HG03135 (cell line): ENCODE measurements around the gene ERGIC1.
A peak's percentile ranks its signal among the peaks of the same experiment; 100 is the strongest.
"Not testable (repeated sequence)": the region's sequence is repeated elsewhere in the genome, so short reads cannot be mapped to it uniquely, and the experiment has no call there.

ENCODE experiments used
- ATAC-seq: cut with Tn5 transposase; IDR thresholded peaks from one replicate; pipeline ENCODE4 v1.9.1; 2021; ENCODE audit warnings: mild to moderate bottlenecking, moderate library complexity; ENCODE audit not compliant: unreplicated experiment

ERGIC1 gene

DNA sequence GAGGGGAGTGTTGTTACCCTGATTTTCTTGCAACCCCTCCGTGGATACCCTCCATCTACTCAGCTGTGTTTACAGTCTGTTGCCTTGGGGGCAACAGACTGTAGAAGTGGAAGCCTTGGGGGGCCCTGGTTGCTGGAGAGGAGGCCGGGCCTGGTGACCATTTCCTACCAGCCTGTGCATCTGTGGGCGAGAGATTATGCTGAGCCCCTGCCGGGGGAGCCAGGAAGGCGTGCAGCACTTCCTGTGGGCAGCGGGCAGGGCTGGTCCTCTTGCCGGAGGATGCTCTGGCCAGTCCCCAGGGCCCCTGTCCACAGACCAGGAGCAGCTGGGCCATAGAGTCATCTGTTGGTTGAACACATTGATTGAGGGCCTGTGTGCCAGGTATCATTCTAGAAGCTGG lies 11.1 kb downstream of the ERGIC1 start:
- no peak for ATAC-seq

DNA sequence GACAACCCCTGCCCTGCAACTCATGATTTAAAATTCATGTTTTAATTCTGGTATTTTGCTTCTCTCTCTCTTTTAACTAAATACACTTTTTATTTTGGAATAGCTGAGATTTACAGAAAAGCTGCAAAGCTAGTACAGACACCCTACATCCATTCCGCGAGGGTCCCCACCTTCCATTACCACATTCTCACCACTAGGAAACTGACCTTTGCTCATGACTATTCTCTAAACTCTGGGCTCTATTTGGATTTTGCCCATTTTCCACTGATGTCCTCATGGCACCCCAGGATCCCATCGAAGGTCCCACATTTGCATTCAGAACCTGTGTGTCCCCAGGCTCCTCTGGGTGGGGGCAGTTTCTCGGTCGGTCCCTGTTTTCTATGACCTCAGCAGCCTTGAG lies 11.5 kb downstream of the ERGIC1 start:
- ATAC-seq: no peak

DNA sequence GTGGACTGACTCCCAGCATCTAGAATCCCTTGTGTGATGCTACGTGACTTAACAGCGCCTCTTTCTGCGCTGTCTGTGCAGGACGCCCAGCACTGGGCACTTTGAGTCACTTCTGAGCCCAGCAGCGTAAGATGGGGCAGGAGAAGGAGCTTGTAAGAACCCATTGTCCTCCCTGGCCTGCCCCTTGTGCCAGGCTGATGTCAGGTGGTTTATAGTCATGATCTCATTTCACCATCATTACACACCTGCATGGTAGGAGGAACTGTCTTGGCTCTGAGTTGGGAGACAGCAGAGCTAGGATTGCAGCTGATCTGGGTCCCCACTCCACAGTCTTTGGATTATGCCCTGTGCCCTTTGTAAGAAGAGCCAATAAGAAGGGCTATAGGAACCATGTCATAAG lies 12.2 kb downstream of the ERGIC1 start:
- no peak for ATAC-seq

DNA sequence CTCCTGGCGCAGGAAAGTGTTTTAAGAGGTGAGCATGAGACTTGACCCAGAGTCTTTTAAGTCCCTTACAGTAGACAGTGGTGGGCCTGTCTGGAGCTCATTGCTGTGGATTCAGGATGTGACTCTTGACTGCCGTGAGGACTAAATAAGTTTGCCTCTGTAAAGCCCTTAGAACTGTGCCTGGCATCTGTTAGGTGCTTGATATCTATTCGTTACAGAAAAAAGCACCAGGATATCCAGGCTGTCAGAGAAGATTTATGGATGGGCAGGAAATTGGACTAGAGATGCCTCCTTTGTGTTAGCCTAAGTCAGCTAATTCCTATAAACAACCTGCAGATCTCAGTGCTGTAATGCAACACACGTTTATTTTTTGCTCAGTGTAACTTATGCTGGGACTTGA lies 12.6 kb downstream of the ERGIC1 start:
- ATAC-seq: no peak

DNA sequence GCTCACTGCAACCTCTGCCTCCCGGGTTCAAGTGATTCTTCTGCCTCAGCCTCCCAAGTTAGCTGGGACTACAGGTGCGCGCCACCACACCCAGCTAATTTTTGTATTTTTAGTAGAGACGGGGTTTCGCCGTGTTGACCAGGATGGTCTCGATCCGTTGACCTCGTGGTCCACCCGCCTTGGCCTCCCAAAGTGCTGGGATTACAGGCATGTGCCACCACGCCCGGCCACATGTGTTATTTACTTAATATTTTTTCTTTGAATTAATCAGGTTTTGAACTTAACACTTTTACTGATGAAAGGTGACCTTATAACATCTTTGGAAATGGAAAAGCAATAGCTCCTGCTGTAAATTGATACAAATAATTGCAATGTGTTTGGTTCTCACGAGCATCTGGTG lies 13.5 kb downstream of the ERGIC1 start:
- not testable (repeated sequence) for ATAC-seq

DNA sequence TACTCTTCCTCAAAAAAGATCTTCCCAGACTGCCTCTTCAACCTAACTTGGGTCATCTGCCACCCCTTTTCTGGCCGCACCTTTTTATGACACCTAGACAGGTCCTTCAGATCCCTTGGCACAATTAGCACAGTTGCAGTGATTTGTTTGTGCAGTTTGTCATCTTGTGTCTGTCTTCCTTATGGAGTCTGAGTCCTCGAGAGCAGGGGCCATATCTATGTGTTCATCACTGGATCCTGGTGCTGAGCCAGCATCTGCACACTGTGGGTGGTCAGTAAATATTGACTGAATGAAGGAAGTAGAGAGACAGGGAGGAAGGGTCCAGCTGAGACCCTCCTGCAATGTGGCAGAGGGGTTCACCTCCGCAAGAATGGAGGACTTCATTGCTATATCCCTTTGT lies 14.4 kb downstream of the ERGIC1 start:
- no peak for ATAC-seq

DNA sequence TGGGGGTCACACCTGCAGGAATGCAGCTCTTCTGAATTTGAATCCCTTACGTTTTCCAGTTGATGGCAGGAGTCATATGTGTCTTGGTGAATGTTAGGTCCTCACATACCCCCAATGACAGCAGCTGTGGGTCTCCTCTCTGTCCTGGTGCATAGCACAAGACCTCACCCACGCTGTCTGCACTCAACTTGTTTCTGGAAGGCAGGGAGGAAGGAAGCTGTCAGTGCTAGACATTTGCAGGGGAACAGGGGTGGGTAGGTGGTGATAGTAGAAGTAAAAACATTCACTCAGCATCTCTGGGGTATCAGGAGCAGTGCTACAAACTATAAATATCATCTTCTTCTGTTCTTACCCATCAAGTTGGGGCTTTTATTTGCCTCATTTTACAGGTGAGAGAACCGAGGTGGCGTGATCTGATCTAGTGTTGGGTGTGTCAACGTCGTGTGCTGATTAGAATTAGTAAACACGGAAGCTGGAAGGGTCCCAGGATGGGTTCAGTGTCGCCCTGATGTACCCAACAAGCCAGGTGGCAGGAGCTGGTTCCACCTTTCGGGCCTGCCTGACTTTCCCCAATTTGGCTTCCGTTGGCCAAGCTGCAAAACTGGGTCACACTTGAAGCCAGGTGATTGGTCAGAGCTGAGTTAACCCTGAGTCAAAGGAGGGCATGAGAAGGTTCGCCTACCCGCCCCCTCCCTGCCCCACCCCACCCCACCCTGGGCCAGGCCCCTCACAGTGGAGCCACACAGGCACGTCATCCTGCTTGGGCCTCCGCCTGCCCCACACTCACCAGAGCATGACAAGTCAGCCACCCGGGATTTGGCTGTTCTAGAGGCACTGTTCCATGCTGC lies 15.8 kb downstream of the ERGIC1 start:
- peak; percentile 58 for ATAC-seq

DNA sequence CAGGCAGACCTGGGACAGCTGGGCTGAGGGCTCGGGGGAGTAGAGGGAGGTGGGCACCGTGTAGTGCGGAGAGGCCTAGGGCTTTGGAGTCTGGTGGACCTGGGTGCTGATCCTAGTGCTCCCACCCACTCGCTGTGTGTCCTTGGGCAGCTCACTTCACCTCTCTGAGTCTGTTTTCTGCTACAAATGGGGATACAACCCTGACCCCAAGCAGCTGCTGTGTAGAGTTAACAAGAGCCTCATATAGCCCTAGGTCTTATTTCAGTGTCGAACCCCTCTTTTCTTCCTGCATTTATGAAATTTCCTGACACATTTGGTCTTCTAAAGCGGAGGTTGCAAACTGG lies 16.4 kb downstream of the ERGIC1 start:
- ATAC-seq: no peak

DNA sequence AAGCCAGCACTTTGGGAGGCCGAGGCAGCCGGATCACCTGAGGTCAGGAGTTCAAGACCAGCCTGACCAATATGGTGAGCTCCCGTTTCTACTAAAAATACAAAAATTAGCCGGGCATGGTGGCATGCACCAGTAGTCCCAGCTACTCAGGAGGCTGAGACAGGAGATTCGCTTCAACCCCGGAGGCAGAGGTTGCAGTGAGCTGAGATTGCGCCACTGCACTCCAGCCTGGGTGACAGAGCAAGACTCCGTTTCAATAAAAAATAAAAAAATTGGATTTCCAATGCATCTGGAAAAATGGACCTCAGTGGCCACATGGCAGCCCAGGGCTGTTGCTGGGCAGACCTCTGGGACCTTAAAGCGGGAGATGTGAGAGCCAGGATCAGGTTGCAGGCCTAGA lies 17.2 kb downstream of the ERGIC1 start:
- ATAC-seq: not testable (repeated sequence)

DNA sequence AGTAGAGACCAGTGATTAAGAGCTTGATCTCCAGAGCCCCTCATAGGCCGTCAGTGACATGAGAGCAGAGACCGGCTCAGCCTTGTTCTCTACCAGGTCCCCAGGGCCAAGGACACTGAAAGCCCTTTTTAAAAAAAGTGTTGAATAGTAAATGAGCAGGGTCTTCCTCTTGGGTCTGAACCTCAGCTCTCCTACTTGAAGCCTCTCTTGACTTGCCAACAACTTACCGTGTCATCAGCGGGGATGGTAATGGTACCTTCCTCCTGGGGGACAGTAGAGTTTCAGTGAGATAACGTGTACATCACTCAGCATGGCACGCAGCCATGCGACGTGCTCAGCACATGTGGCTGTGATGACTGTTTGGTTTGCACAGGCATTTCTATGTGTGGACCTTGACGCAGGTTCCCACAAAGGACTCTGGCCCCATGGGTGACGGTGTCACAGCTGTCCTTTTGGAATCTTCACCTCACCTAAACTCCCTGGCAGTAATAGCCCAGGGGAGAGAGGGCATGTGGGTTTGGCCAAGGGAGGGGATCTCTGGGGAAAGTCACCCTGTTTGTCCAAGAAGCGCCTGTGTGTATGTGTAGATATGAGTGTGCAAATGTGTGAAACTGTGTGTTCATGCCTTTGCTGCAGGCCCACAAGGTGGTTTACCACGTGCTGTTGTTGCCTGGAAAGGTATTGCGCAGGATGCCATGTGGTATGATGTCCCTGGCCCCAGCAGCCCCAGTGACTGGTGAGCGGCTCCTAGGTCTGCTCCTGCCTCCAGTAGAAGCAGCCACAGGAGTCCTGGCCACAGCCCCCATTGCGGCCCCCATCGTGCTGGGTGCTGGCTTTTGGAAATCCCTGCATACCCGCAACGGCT lies 18.7 kb downstream of the ERGIC1 start:
- no peak for ATAC-seq

DNA sequence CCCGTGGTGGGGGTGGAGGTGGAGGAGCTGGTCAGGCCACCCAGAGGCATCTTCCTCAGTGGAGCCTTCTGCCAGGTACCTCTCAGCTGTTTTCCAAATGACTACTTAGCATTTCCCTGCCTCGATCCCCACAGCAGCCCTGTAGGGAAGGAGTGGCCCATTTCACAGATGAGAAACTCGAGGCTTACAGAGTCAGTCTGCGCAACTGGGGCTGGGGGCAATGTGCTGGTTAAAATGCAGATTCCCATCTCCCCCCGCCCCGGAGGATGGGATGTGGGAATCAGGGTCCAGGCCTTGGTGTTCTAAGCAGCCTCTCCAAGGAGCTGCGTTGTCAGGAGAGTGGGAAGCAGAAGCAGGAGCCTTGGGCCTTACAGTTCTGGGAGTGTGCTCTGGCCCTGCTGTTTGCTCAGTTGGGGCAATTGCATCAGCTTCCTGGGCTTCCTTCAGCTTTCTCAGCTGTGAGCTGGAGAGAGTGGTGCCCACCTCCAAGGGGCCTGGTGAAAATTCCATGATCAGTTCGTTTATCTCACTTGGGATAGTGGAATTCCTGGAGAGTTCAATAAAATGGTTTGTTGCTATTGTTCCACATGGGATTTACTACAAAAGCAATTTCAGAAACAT lies 19.4 kb downstream of the ERGIC1 start:
- no peak for ATAC-seq

DNA sequence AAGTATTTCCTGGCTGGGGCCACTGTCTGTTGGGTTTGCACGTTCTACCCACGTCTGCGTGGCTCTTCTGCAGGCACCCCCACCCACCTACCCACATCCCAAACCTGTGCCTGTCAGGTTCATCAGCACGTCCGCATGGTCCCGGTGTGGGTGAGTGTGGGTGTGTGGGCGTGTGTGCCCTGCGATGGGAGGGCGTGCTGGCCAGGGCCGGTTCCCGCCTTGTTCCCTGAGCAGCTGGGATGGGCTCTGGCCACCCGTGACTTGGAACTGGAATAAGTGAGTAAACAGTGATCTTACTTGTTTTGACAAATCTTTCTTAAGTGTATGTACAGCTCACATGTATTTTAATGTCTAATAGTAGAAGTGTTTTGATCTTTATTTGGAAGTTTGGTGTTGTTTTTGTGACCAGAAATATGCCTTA lies 20.4 kb downstream of the ERGIC1 start:
- no peak for ATAC-seq

DNA sequence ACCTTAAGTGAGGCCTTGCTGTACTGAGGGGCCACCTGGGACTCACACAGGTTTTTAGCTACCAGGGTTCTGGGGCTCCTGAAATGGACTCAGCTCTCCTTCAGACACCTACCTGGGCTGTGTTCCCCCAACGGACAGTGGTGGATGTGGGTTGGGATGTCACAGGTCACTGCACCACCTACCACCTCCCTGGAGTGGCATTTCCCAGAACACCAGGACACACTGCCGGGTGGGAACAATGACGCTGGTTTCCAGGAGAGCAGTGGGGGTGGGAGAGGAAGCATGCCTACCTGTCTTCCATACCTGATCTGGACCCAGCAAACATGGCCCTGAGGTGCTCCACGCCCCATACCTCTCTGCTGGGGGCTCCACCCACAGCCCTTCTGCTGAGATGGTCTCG lies 20.9 kb downstream of the ERGIC1 start:
- ATAC-seq: no peak

DNA sequence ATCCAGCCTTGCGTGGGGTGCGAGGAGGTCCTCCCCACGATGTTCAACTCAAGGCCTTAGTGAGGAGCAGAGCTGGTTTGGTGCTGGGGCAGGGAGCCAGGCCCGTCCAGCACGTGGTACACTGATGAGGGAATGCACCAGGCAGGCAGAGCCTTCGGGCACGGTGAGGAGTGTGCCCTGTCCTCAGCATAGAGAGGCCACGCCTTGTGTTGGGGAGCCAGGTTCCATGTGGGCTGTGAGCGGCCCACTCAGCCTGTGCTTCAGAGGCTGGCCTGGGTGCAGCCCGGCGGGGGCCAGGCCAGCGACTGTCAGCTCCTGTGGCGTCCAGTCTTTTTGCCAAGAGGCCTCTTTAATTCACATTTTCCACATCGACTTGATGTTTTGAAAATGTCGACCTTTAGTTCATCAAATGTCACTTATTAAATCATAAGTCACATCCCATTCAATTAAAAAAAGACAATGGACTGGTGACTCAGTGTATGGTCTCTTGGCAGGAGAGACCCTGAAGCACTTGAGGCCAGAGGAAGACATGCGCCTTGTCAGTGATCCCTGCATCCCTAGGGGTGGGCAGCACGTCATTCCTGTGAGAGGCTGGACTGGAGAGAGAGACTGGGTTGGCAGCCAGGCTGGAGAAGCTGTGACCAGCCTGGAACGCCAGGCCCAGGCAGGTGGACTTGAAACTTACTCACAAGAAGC lies 21.7 kb downstream of the ERGIC1 start:
- ATAC-seq: no peak

DNA sequence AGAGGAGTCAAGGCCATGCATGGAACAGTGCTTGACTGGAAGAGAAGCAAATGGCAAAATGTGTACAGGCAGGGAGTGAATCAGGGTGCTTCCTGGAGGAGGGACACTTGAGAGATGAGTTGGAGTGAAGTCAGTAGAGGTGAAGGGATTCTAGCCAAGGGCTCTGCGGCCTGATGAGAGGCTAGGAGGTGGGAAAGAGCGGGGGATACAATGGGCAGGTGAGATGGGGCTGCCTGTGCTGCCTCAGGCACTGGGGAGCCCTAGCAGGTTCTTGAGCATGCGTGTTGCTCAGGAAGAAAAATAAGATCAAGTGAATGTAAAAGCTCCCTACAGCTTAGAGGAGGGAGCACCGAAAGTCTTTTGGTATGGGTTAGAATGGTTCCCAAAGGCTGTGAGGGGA lies 22.3 kb downstream of the ERGIC1 start:
- ATAC-seq: no peak

DNA sequence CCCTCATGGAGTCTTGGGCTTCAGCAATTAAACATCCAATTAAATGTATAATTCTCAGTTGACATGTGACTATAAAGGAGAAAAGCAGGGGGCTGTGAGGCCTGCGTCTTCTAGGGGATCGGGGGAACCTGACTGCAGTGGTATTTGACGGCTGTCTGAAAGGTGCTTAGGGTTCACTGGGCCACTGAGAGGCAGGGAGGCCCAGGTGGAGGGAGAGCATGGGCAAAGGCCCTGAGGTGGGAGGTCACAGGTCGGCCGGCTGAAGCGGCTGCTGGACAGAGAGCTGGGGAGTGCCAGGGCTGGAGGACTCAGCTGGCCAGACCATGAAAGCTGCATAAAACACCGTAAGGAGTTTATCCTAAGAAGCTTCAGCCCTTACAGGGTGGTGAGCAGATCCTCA lies 23.9 kb downstream of the ERGIC1 start:
- no peak for ATAC-seq

DNA sequence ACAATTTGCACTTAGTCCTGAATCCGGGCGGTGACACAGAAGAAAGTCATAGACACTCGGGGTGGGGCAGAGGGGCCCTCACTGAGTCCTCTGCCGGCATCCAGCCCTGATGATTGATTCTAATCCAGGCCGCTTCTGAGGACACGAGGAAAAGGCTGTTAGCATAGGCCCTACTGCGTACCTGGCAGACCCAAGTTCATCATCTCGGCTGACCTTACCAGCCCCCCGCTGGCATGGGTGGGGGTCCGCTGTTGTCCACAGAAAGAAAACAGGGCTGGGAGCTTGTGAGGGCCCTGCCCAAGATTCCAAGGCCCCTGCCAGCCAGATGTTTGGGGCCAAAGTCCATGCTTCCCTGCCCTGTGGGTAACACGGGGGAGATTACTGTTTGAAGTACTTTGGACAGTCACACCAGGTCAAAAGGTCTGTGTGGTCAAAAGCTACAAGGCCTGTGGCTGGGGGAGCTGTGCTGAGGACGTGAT lies 24.5 kb downstream of the ERGIC1 start:
- no peak for ATAC-seq

DNA sequence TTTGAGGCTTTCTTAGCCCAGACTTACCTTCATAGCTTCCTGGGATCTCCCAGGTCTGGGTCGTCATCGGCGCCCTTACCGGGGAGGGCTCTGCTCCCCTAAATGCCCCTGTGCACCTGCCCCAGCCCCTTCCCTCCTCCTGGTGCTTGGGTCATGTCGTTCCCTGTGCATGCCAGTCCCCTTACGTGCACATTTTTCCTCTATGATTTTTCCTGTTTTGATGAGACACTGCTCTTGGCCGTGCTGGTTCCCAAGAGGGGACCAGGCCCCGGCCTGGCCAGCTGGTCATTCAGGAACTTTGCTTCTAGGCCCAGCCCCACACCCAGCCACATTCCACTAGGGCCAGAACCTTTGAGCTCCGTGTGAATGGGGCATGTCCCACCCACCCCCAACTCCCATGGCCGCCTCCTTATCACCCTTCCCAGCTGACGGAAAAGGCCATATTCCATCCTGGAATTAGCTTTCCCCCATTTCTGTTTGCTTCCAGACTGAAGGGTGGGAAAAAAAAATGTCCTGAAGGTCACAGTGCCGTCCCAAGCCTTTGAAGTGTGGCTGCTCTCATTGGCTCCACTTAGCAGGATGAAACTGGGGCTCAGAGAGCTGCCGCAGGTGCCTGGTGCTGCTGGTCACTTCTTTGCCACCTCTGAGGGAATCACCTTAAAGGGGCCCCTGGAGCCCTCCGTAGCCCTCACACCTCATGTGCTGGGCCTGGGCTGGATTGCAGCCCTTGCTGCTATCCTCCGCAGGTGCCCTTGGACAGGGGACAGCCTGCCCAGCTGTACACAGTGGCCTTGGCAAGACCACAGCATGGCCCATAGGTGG lies 25.1 kb downstream of the ERGIC1 start:
- ATAC-seq: no peak

DNA sequence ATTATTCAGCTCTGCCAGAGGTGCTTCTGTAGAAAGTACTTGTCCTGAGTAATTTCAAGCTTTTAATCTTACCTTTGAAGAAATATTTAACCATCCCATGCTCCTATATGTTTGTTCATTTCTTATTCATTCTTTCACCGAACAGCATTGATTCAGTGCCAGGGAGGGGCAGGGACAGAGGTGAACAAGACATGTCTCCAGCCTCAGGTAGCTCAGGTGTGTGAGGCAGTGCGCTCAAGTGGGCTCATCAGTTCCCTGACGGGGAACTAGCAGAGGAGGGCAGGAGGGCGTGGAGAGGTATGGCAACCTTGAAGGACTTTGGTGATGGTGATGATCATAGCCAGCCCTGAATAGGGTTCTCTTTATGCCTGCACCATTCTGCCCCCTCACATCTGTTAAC lies 25.9 kb downstream of the ERGIC1 start:
- no peak for ATAC-seq
